ENCODE results near the gene TRIO.

DNA sequence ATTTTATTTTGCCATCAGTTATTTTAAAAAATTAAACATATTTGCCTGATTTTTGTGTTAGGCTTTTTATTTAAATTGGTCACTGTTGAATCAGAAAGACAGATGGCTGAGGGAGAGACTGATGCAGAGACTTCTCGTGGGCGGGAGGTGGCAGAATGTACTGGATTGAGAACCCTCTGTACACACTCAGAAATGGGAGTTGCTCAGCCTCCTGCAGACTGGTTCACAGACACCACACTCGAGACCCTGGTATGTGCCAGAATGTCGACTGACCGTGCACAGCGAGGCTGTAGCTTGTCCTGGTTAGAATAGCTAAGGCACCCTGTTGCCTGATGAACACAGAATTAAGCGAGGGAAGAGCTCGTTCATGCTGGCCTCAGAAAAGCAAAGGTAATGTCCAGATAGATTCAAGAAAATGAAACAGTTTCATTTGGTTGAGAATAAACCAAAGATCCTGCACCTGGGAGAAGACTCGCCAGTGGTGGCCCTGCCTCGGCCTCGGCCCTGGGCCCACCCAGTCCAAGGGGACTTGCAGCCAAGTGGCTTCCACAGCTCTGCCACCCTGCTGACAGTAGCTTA, 367.1 kb downstream of the TRIO start:
- TF ChIP-seq GABPA (IDR thresholded peaks at IDR 0.05; ENCODE audit: borderline replicate concordance, insufficient read depth, low read length): no peak
- TF ChIP-seq, protein P1, sequence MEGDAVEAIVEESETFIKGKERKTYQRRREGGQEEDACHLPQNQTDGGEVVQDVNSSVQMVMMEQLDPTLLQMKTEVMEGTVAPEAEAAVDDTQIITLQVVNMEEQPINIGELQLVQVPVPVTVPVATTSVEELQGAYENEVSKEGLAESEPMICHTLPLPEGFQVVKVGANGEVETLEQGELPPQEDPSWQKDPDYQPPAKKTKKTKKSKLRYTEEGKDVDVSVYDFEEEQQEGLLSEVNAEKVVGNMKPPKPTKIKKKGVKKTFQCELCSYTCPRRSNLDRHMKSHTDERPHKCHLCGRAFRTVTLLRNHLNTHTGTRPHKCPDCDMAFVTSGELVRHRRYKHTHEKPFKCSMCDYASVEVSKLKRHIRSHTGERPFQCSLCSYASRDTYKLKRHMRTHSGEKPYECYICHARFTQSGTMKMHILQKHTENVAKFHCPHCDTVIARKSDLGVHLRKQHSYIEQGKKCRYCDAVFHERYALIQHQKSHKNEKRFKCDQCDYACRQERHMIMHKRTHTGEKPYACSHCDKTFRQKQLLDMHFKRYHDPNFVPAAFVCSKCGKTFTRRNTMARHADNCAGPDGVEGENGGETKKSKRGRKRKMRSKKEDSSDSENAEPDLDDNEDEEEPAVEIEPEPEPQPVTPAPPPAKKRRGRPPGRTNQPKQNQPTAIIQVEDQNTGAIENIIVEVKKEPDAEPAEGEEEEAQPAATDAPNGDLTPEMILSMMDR (IDR thresholded peaks at IDR 0.05; ENCODE audit: control extremely low read depth in 1 of 3, insufficient read depth in 1 of 3, low read depth in 1 of 3, low read length in 3 of 3): no peak
- no peak for TF ChIP-seq GTF2F1 (IDR thresholded peaks at IDR 0.05; ENCODE audit: borderline replicate concordance, low read depth, low read length)
- no peak for TF ChIP-seq EP300 (IDR thresholded peaks at IDR 0.05; ENCODE audit: borderline replicate concordance in 1 of 2, low read depth in 2 of 2, low read length in 2 of 2)
- TF ChIP-seq SIRT6 (IDR thresholded peaks at IDR 0.05; ENCODE audit: low read length): no peak
- TF ChIP-seq EZH2 (IDR thresholded peaks at IDR 0.05; ENCODE audit: low read depth, low read length, severe bottlenecking): no peak
- no peak for TF ChIP-seq CEBPB (IDR thresholded peaks at IDR 0.05; ENCODE audit: low read depth, low read length)
- no peak for TF ChIP-seq NRF1 (IDR thresholded peaks at IDR 0.05; ENCODE audit: low read depth, low read length)
- TF ChIP-seq RAD21 (IDR thresholded peaks at IDR 0.05 in 1 of 2, conservative IDR thresholded peaks at IDR 0.05 in 1 of 2; ENCODE audit: low read depth in 2 of 2, low read length in 2 of 2): no peak
- TF ChIP-seq, protein P2, sequence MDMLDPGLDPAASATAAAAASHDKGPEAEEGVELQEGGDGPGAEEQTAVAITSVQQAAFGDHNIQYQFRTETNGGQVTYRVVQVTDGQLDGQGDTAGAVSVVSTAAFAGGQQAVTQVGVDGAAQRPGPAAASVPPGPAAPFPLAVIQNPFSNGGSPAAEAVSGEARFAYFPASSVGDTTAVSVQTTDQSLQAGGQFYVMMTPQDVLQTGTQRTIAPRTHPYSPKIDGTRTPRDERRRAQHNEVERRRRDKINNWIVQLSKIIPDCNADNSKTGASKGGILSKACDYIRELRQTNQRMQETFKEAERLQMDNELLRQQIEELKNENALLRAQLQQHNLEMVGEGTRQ (IDR thresholded peaks at IDR 0.05; ENCODE audit: low read length): no peak
- TF ChIP-seq FOSL1 (IDR thresholded peaks at IDR 0.05; ENCODE audit: insufficient read depth, low read depth, low read length): no peak
- TF ChIP-seq POLR2AphosphoS5 (IDR thresholded peaks at IDR 0.05; ENCODE audit: low read depth, low read length): no peak
